HepG2 (cell line): ENCODE data around the gene PHACTR3.

Experiments used
- CREM ChIP-seq, 2 experiments: sonication (generic) in 1 of 2; formaldehyde crosslinking in 1 of 2; IDR thresholded peaks; 2 replicates each; pipeline versions ENCODE4 v1.4.0 to v1.6.1; 2016 to 2020; ENCODE audit warnings: antibody characterized with exemption in 1 of 2, mild to moderate bottlenecking in 1 of 2, missing genetic modification reagents in 1 of 2
- EED ChIP-seq: sonication (generic); formaldehyde crosslinking; IDR thresholded peaks from 2 replicates; pipeline ENCODE4 v1.5.0; 2020; ENCODE audit warnings: mild to moderate bottlenecking, missing genetic modification reagents
- ELF1 ChIP-seq: sonication (generic); formaldehyde crosslinking; IDR thresholded peaks from 2 replicates; pipeline ENCODE4 v1.4.0; 2020; ENCODE audit warnings: missing genetic modification reagents
- HNRNPLL ChIP-seq: fragments of 200-400 bp; formaldehyde crosslinking; IDR thresholded peaks from 2 replicates; pipeline ENCODE4 v1.6.1; 2017; ENCODE audit warnings: mild to moderate bottlenecking, low read depth, low read length; ENCODE audit not compliant: poor library complexity, severe bottlenecking
- MAZ ChIP-seq, 2 experiments: sonication (generic) in 1 of 2; formaldehyde crosslinking in 1 of 2; IDR thresholded peaks; 2 replicates each; pipeline versions ENCODE4 v1.5.0 to v1.6.1; 2012 to 2020; ENCODE audit warnings: low read depth in 2 of 2, mild to moderate bottlenecking in 2 of 2, borderline replicate concordance in 1 of 2, improper control_type of control experiment in 1 of 2, low read length in 1 of 2, missing genetic modification reagents in 1 of 2, moderate library complexity in 1 of 2
- MZF1 ChIP-seq: sonication (generic); formaldehyde crosslinking; IDR thresholded peaks from 2 replicates; pipeline ENCODE4 v1.8.1; 2023; ENCODE audit warnings: mild to moderate bottlenecking, missing genetic modification reagents, borderline replicate concordance
- NFE2 ChIP-seq: sonication (generic); formaldehyde crosslinking; IDR thresholded peaks from 2 replicates; pipeline ENCODE4 v1.4.0; 2020; ENCODE audit warnings: missing genetic modification reagents
- NFE2L2 ChIP-seq: fragments of 150-350 bp; IDR thresholded peaks from 2 replicates; pipeline ENCODE4 v1.6.1; 2014; ENCODE audit warnings: low read length
- NR2C2 ChIP-seq: sonication (generic); formaldehyde crosslinking; IDR thresholded peaks from 2 replicates; pipeline ENCODE4 v1.4.0; 2020; ENCODE audit warnings: missing genetic modification reagents, mild to moderate bottlenecking, moderate library complexity, borderline replicate concordance
- SP5 ChIP-seq: IDR thresholded peaks from 2 replicates; pipeline ENCODE4 v1.6.1; 2016; ENCODE audit warnings: low read depth, borderline replicate concordance
- ZNF24 ChIP-seq: fragments of 450-650 bp; IDR thresholded peaks from 2 replicates; pipeline ENCODE4 v1.6.1; 2017; ENCODE audit warnings: antibody characterized with exemption, mild to moderate bottlenecking
- ZNF850 ChIP-seq: sonication (generic); formaldehyde crosslinking; conservative IDR thresholded peaks from 2 replicates; pipeline ENCODE4 v1.9.0; 2021; ENCODE audit warnings: mild to moderate bottlenecking, missing genetic modification reagents
- TF ChIP-seq, protein P1 (sequence below): sonication (generic); formaldehyde crosslinking; IDR thresholded peaks from 2 replicates; pipeline ENCODE4 v1.4.0; 2020; ENCODE audit warnings: missing genetic modification reagents
- TF ChIP-seq, protein P2 (sequence below): conservative IDR thresholded peaks from 2 replicates; pipeline ENCODE4 v1.6.1; 2018; ENCODE audit warnings: missing genetic modification reagents

DNA sequence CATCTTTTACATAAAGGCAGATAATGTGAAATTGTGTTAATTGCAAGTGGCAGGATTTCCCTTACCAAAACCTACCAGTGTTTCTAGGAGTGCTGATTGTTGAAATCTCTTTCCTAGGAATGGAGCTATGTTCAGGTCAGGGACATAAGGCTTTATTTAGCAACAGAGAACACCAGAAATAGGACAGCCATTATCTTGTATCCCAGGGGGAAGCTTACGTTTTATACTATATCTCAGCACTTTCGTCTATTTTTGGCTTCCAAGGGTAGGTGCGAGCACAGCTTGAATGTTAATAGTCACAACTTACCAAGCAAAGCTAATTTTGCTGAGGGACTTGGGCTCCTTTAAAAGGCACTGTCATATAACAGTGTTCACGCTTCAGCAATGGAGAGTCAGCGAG is 235.1 kb downstream of the PHACTR3 start:
- TF ChIP-seq NR2C2 (CRISPR knock-in tag), result no peak
- TF ChIP-seq HNRNPLL, result no peak
- TF ChIP-seq CREM (IDR thresholded peaks at IDR 0.05), result no peak
- TF ChIP-seq CREM (CRISPR knock-in tag; IDR thresholded peaks at IDR 0.05), result no peak
- TF ChIP-seq MAZ (IDR thresholded peaks at IDR 0.05; ENCODE audit: borderline replicate concordance, low read depth, low read length), result no peak
- no peak for TF ChIP-seq MAZ (CRISPR knock-in tag; IDR thresholded peaks at IDR 0.05; ENCODE audit: low read depth)
- TF ChIP-seq EED, result no peak
- TF ChIP-seq ZNF24, result no peak
- TF ChIP-seq SP5 (CRISPR knock-in tag), result no peak
- no peak for TF ChIP-seq ELF1 (CRISPR knock-in tag)
- no peak for TF ChIP-seq NFE2L2
- TF ChIP-seq, protein P1, sequence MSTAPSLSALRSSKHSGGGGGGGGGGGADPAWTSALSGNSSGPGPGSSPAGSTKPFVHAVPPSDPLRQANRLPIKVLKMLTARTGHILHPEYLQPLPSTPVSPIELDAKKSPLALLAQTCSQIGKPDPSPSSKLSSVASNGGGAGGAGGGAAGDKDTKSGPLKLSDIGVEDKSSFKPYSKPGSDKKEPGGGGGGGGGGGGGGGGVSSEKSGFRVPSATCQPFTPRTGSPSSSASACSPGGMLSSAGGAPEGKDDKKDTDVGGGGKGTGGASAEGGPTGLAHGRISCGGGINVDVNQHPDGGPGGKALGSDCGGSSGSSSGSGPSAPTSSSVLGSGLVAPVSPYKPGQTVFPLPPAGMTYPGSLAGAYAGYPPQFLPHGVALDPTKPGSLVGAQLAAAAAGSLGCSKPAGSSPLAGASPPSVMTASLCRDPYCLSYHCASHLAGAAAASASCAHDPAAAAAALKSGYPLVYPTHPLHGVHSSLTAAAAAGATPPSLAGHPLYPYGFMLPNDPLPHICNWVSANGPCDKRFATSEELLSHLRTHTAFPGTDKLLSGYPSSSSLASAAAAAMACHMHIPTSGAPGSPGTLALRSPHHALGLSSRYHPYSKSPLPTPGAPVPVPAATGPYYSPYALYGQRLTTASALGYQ (CRISPR knock-in tag), result no peak
- TF ChIP-seq, protein P2, sequence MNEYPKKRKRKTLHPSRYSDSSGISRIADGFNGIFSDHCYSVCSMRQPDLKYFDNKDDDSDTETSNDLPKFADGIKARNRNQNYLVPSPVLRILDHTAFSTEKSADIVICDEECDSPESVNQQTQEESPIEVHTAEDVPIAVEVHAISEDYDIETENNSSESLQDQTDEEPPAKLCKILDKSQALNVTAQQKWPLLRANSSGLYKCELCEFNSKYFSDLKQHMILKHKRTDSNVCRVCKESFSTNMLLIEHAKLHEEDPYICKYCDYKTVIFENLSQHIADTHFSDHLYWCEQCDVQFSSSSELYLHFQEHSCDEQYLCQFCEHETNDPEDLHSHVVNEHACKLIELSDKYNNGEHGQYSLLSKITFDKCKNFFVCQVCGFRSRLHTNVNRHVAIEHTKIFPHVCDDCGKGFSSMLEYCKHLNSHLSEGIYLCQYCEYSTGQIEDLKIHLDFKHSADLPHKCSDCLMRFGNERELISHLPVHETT (CRISPR knock-in tag), result no peak
- TF ChIP-seq NFE2 (CRISPR knock-in tag), result no peak
- no peak for TF ChIP-seq MZF1
- no peak for TF ChIP-seq ZNF850 (CRISPR knock-in tag)
